HPDE6-E6E7 (cell line): ENCODE data around the gene RARS2.
"Not testable (repeated sequence)": the region's sequence is repeated elsewhere in the genome, so short reads cannot be mapped to it uniquely, and the experiment has no call there.

ENCODE experiments used
- DNase-seq: peaks from one replicate; pipeline ENCODE4 v3.0.0; 2011; ENCODE audit warnings: missing footprints; ENCODE audit errors: extremely low spot score

Gene RARS2

GRCh38 chr6:87501809-87502572, 87.8 kb downstream of the RARS2 start:
- DNase-seq, result no peak

DNA sequence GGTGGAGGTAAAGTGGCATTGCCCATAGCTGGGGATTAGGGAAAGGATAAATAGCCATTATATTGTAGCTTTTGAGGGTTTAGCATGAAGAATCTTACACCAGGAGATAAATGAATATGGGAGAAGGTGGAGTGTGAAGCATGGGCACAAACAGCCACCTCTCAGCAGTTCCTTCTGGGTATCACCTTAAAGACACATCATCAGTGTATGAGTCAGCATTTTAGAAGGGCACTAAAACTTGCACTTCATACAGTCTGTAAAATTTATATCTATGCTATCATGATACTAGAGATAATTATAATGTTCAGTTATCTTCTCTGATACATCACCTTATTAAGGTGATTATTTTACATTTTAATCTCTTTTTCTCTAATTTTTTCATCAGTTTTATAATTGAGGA, 91.7 kb downstream of the RARS2 start:
- no peak for DNase-seq

GRCh38 chr6:87494761-87495422, 94.9 kb downstream of the RARS2 start:
- no peak for DNase-seq

DNA sequence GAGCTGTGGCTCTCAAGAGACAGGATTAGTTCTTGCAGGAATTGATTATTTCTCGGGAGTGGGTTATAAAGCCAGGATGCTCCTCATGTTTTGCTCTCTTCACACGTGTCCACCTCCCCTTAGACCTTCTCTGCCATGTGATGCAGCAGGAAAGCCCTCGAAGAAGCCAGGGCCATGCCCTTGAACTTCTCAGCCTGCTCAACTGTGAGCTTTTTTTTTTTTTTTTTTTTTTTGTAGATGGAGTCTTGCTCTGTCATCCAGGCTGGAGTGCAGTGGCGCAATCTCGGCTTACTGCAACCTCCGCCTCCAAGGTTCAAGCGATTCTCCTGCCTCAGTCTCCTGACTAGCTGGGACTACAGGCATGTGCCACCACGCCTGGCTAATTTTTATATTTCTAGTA, 100.5 kb downstream of the RARS2 start:
- not testable (repeated sequence) for DNase-seq

DNA sequence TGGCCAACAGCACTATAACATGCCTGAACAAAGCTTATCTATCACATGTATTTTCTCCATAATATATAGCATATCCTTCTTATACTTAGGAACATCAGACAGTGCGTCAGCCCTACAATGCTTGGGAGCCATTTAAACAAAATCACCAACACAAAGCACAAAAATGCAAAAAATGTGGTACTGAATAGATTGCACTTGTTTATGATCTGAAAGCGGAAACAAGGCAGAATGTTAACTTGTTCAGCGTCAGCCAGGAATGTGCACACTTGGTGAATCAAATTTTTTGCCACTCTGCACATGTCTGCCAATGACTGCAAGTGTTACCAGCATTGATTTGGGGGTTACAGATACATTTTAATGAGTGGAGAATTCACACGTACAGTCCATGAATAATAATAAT, 102.2 kb downstream of the RARS2 start:
- no peak for DNase-seq

GRCh38 chr6:87484491-87484890, 105.3 kb downstream of the RARS2 start:
- no peak for DNase-seq

DNA sequence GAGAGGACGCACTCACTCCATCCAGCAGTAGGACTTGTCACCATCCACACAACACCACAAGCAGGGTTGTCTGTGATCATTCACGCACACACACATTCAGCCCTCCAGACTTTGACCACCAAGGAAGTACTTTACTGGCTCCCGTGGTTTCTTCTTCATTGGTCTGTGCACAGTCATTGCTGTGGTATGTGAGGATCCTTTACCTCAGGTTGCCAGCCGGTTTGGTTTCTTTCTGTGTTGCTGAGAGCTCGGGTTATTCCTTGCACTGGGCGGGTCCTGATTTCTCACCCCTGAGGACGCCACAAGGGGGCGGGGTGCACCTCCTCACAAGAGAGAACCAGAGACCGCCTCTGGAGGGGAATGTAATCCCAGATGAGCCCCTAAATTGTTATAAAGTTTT, 105.9 kb downstream of the RARS2 start:
- DNase-seq, result no peak

GRCh38 chr6:87482366-87482765, 107.4 kb downstream of the RARS2 start:
- no peak for DNase-seq

DNA sequence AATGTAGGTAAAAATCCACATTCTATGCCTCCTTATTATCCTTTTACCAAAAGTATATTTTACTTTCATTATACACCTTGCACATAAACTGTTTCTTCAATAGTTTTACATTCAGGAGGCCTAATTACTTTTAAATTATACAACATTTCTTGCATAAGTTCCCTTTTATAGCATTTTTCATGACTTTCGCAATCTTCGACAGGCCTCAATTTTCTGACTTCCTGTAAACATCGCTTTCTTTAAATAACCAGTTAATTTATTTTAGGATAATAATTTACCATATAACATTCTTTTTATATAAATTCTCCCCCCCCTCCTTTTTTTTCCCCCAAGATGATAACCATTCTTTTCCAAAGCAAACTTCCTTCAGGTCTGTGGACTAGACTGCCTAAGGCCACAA, 107.9 kb downstream of the RARS2 start:
- DNase-seq, result no peak

DNA sequence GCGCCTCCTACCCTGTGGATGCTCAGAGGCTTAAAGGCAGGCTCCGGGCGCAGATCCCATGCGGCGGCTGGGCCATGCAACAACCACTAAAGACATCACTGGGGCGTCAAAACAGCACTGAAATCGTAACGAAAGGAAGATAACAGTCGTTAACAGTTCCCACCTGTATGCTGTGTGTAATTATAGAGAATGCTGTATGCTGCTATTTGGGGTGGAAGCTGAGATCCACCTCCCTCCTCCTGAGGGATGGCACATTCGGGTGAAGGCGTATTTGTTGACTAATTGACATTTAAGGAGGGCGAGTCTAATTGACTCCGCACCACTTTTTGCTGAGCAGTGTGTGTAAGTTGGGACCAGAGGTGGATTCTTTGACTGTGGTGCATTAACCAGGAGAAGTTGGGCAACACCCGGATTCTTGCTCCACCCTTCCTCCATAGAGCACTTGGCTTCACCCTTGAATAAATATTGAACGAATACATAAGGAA, 116.3 kb downstream of the RARS2 start:
- DNase-seq, result peak; percentile 20

- peak; percentile 78 for DNase-seq
Observed at GRCh38 chr6:87472525-87473418, 117.0 kb downstream of the RARS2 start, which contains the start of gene SLC35A1. Gene SLC35A1 (plus strand): TSS chr6:87472974. CDS start chr6:87473004, 30 bp downstream.

DNA sequence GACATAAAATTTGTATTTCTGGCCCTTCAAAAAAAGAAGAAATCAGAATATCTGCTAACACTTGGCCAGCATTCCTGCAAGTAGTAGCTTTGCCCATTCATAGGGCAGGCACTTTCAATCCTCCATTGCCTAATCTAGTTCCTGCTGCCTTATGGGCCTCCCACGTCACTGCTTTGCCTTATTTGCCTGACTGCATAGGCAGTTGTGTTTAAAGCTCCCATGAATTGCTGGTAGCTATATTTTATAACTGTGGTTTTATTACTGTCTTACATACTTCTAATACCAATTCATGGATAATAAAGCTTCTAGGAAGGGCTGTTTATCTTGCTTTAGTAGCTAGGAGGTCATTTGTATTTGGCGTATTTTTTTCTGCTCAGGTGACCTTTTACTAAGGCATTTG, 124.7 kb downstream of the RARS2 start:
- DNase-seq, result no peak
